GM18858 (cell line): ENCODE measurements around the gene PPP6R1.

Source experiments
- ATAC-seq: cut with Tn5 transposase; IDR thresholded peaks from one replicate; pipeline ENCODE4 v1.9.1; 2021; ENCODE audit not compliant: unreplicated experiment

PPP6R1 gene

DNA sequence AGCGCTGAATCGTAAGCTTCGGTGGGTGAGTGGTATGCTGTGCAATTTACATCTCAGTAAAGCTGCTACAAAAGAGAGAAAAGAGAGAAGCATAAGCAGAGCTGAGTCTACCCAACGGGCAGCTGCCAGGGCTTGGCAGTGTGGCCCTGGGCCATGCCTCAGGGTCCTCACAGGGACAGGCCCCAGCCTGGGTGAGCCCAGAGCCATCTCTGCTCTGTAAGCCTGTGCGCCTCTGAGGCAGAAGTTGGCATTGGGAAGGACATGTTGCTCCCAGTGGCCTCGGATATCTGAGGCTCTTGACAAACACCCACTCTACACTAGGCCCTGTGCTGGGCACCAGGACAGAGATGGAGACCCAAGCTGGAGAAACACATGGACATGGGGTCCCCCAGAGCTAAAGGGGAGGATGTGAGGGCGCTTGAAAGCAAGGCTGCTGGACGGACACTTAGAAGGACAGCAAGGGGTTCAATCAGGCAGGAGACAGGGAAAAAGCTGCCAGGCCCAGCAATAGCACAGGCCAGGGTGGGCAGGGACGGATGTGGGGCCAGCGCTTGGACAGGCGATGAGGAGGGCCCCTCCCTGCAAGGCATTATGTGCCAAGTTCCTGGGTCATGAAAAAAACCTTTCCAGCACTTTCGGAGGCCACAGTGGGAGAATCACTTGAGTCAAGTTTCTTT, 14.7 kb downstream of the PPP6R1 start:
- ATAC-seq = no peak

DNA sequence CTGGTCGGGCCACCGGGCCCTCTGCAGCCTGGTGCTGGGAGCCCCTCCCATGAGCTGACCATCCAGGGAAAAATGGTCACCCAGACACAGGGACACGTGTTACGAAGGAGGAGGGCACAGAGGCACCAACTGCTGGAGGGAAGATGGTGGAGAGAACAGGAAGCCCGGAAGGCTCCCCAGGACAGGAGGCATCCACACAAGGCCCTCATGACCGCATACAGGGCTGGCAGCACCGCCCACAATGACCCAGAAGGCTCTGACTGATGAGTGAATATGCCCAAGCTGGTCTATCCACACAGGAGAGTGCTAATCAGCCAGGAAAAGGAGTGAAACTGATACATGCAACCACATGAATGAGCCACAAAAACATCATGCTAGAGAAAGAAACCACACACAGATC, 16.3 kb downstream of the PPP6R1 start:
- ATAC-seq = no peak

DNA sequence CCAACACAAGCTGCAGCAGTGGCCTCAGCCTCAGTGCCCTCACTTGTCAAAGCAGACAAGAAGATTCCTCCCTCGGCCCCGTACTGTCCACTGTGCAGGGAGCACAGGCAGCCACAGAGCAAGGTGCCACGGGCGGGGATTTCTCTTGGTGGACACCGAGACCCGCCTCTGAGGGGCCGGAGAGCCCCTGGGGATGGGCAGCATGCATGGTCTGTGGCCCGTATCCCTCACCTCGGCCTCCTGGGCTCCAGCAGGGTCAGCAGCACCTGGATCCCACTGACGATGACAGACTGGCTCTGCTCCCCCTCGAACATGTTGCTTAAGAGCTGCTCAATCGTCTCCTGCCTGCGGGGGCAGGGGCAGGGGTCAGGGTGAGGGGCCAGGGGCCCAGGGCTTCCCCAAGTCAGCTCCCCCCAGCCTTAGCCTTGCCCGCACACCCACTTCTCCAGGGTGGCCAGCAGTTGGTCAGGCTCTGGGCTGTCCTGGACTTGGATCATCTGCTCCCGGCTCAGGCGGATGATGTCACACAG, 16.8 kb downstream of the PPP6R1 start:
- ATAC-seq = no peak

DNA sequence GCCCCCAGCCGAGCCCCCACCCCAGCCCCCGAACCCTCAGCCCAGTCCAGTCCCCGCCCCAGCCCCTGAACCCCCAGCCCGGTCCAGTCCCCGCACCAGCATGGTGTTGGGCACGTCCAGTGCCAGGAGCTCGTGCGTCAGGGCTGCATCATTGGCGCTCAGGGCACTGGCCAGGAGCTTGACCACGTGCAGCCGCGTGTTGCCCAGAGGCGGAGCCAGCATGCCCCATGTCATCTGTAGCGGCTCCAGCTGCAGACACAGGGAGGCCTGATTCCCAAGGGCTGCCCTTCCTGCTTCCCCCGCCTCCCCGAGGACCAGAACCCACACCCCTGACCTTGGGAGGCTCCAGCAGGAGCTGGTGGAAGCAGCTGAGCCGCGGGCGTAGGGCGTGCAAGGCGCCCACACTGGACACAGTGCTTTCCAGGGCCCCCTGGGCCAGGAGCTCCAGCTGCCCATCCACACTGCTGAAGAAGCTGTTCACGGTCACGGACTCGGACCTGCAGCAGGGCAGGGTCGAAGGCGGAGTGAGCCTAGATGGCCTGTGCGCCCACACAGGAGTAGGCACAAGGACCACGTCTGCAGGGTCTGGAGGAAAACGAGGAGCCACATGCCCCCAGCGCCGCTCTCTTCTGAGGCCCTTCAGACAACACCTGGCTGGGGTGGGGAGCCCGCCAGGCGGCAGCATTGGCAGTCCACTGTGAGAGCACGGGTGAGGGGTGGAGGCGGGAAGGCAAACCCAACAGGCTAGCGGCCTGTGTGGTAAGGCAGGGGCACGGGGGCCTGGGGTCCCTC, 17.5 kb downstream of the PPP6R1 start:
- no peak for ATAC-seq

DNA sequence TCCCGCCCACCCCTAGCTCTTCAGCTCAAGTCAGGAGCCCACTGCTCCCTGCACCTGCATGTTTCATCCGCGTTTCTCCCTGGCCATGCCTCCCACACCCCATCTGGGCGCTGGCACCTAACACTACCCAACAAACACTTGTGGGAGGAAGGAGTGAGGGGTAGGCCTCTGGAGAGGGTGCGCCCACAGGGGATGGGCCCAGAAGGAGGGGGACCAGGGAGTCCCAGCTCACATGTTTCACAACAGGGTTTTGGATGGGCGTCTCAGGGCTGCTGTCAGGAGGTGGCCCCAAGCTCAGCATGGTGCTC, 18.1 kb downstream of the PPP6R1 start:
- no peak for ATAC-seq

DNA sequence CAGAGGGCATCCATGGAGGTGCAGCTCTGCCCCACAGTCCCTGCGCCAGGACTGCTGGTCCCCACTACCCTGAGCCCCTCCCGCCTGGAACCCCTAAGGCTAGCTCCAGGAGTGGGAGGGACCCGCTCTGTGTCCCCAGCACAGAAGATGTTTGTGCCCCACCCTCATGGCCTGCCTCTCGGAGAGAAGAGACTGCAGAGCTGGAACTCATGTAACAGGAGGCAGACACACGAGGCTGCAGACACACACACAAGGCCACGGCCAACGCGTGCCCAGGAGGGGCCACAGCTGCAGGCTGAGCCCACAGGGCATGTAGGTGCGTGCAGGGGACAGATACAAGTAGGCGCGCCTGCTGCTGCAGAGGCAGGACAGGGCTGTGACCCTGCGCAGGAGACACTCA, 19.8 kb downstream of the PPP6R1 start:
- no peak for ATAC-seq

DNA sequence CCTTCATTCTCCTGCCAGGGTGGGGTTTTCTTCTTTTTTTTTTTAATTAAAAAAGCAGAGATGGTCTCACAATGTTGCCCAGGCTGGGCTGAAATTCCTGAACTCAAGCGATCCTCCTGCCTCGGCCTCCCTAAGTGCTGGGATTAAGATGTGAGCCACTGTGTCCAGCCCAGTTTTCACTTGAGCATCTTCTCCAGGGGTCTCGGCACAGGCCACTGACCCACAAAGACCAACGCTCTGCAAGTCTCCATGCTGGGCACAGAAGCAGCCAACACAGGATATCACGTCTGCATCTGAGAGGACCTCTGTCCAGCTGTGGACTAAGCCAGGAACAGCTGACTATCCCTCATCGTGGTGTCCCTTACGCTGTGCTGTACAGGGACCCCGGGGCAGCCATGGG, 20.8 kb downstream of the PPP6R1 start:
- ATAC-seq = no peak

DNA sequence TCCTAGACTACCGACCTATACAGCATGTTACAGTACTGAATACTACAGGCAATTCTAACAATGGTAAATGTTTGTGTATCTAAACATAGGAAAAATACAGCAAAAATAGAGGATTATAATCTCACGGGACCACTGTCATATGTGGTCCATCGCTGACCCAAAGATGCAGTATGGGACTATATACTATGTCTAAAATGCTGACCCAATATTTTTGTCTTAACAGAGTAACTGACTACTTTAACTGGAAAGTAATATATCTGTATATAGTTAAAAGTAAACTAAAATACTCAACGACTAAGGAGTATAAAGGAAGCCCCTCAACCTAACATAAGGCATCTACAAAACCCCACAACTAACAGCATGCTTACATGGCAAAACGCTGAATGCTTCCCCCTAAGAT, 25.8 kb downstream of the PPP6R1 start:
- no peak for ATAC-seq

DNA sequence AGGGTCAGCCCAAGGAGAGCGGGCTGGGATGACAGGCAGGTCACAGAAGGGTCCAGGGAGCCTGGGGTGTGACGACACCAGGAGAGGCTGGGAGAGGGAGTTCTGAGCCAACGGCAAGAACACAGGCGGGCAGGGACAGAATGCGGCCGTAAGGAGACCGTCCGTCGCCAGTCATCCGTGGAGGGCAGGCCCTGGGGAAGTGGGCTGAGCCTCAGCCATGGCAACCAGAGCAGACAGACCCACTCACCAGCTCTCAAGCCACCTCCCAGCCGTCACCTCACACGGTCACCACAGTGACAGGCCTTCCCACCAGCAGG, 26.6 kb downstream of the PPP6R1 start:
- ATAC-seq = no peak

DNA sequence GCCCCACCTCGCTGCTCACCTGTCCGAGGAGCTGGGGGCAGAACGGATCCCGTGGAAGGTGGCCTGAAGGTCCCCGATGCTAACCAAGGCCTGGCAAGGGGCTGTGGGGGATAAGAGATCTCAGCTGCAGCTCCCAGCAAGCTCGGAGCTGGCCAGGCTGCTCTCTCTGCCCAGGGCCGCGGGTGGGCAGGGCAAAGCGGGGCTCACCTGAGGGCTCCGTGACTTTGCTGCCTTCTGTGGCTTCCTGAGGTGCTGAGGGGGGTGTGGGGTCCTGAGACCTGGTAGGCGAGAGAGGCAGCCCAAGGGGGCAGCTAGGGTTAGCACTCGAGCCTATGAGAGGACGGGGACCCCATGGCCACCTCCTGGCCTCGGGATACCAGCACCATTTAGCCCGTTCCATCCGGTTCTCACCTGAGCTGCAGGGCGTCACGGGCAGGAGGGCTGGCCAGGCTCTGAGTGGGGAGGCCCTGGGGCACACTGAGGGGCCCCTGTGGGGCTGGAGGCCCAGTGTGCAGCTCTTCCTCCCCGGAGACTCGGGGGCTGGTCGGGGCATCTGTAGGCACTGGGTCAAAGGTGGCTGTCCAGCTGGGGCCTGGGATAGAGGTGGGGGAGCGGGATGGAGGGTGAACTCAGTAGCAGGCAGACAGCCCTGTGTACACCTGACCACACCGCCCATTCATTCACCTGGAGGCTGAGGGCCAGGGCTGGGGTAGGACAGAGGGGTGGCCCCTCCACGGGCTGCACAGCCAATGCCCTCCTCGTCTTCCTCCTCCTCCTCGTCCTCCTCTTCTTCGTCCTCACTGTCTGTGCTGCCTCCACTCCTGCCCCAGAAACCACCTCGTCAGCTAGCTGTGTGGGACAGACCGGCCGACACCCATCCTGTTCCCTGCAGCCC, 27.2 kb downstream of the PPP6R1 start:
- ATAC-seq = no peak

DNA sequence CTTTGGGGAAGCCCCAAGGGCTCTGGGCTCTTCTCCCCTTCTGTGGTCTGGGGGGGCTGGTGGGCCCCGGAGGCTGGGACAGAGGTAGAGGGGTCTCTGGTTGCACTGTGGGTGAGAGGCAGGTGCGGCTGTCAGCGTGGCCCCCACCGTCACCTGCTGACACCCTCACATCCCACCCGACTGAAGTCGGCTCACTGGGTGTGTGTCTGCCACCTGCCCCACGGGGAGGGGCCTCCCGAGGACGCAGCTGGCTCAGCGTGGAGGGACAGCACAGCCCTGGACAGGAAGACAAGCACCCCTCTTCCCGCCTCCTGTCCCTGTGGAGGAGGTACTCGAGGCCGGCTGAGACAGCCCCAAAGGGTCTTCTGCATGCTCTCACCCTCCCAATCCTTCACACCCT, 28.0 kb downstream of the PPP6R1 start:
- no peak for ATAC-seq

DNA sequence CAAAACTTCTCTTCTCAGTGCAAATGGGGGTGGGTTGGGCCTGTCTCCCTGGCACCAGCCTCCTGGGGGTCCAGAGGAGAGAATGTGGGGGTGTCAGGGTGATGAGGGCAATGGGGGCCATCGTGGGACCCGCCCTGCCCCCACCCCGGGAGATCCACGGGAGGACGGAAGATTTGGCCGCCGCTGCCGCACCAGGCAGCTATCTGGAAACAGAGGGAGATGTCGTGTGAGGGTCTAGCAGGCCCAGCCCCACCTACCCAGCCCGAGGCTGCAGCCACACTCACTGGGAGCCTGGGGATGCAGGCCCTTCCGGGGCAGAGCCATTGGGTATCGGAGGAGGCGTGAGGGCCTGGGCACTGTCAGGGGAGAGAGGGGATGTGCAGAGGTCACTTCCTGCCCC, 28.5 kb downstream of the PPP6R1 start:
- no peak for ATAC-seq

DNA sequence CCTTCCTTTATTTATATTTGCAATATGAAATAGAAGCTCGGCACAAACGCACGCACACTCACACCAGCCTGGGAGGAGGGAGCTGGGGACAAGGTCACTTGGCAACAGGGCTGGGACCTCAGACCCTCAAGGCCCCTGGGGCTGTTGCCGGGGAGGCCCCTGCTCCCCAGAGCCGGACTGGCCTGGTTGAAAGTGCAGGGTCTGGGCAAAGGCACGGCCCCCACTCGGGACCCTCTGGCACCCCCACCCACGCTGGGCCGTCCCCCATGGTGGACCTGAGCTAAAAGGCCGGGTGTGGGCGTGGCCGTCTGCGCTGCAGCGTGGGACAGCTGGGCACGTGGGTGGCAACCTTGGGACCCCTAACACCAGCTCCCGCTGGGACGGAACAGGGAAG, 29.0 kb downstream of the PPP6R1 start:
- no peak for ATAC-seq

DNA sequence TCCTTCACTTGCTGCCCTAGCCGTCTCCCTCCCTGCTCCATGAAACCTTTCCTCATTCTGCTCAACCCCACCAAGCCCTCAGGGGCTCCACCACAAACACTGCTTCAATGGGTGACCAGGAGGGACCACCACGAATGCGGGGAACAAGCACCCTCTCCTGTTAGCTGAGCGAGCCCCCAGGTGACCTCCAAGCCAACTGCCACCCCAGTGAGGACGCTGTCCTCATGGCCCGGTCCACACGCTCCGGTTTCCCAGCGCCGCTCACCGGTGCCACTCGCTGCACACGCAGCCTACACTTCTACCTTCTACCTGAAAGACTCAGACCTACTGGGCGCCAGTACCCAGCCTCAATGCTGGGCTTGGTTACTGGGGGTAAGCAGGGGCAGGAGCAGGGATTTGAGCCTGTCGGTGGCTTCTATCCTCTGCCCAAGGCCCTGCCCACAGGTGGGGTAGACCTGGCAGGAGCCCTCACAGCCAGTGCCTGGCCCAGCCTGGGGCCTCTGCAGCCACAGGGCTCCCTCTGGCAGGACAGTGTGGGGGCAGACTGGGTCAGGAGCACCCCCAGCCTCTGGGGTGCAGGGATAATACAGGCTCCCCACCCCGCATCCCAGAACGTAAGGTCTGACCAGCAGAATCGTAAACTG, 29.6 kb downstream of the PPP6R1 start:
- ATAC-seq = no peak

DNA sequence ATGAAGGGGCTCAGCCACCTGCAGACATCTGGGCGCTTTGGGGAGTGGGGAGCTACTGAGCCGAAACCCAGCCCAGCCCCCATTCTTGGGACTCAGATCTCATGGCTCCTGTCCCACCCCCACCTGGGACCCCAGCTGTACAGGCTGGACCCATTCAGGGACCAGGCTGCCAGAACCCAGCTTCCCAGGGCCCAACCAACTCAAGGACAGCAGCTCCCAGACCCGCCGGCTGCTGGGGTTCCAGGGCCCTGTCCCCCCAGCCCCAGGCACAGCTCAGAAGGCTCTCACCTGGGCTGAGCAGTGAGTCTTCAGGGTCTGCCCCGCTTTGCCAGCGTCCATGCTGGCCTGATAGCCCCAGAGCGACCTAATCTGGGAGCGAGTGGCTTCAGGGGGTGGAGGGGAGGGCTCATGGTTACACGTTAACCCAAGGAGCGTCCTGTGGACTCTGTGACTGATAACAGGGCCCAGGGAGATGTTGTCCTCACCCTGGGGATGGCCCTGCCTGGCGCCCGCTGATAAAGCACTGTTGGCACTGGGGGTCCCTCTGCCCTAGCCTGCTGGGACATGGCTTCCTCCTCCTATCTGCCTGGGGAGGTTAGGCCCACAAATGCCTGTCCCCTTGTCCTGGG, 30.3 kb downstream of the PPP6R1 start, which contains the start of gene TMEM86B:
Gene TMEM86B, minus strand, starts transcription at position 361 of the 629 bp plus-strand sequence. Its CDS starts 22 bp downstream, at position 339.
- ATAC-seq = no peak

DNA sequence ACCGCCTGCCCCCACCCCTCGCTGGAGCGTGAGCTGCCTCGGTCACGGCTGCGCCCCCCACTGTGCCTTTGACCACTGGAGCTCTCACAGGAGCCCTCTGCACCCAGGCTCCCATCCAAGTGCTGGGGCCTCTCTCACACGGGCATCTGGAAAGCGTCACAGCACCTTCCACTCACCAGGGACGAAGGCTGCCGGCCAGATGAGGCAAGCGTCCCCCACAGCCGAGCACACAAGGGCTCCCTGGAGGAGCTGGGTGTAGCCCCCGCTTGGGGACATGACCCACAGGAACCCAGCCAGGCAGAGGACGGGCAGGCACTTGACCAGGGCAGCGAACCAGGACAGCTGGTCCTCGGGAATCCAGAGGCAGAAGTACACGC, 30.8 kb downstream of the PPP6R1 start:
- ATAC-seq = no peak

DNA sequence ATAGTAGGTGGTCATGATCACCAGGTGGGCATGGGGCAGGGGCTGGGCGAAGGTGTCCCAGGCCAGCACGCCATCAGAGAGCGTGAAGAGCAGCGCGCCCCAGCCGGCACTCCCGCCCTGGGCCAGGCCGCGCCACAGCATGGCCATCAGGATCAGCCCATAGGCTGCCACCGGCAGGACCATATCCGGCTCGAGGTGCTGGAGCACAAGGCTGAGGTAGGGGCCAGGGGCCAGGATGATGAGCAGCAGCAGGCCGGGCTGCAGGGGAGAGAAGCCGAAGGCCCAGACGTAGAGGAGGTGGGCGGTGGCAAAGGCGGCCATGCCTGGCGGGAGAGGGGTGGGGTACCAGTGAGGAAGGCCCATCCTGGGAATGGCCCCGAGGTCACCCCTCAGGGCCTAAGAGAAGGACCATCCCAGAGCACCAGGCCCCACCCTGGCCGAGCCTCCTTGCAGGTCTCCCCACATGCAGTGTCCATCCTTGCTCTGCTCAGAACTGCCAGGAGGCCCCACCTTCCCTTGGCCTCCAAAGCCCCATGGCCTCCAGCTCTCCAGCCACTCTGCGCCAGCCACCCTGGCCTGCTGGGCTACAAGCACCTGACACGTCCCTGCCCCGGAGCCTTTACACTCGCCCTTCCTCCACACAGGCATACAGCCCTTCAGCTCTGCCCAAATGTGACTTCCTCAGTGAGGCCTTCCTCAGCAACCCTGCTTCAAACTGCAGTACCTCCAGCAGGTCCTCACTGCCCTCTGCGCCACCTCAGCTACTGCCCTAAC, 31.4 kb downstream of the PPP6R1 start:
- no peak for ATAC-seq

DNA sequence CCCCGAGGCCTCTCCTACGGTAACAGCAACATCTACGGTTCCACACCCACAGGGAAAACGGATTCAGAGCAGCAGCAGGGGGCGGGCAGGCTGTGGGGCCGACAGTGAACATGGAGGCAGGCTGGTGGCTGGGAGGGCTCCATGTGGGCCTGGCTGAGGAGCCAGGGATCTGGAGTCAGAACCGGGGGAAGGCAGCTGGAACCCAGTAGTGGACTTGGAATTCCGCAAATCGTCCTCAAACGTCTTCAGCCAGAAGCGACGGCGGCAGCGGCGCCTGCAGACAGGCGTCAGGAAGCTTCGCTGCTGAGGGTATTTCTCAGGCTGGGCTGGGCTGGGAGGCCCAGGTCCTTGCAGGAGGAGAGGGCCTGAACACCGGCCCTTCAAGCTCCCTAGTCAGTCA, 32.0 kb downstream of the PPP6R1 start:
- no peak for ATAC-seq

DNA sequence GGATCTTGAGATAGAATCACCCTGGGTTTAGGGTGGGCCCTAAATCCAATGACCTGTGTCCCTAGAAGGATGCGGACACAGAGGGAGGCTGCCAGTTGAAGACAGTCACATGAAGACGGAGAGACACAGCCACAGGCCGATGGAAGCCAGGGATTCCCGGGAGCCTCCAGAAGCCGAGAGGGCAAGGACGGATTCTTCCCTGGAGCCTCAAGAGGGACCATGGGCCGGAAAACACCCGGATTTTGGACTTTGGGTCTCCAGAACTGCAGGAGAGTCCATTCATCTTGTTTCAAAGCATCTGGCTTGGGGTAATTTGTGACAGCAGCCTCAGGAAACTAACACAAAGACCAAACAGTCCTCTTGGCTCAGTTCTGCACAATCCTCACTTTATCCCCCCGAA, 32.5 kb downstream of the PPP6R1 start:
- no peak for ATAC-seq

DNA sequence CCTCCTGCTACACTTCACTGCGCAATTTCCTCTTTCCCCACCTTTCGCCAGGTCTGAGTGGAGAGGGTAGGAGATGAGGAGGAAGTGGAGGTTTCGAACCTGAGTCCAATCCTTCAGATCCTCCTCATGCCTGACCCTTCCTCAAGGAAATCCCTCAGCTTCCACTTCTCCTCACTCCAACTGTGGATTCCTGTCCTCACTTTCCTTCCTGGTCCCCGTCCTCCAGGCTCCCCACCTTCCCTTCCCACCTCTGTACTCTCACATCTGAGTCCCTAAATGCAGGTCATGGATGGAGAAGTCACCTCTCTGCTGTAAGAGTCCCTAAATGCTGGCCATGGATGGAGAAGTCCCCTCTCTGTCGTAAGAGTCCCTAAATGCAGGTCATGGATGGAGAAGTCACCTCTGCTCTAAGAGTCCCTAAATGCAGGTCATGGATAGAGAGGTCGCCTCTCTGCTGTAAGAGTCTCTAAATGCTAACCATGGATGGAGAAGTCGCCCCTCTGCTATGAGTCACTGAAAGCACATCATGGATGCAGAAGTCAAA, 33.3 kb downstream of the PPP6R1 start:
- no peak for ATAC-seq
